ENCODE results near the gene GID4. TPM values are rescaled to one million over a fixed set of nuclear protein-coding genes. Genes with fewer than 3 reads are reported as not detected.

The GID4 gene
- total RNA-seq, 1 donor from 2014 or later = 8.2 TPM

GRCh38 chr17:18115517-18115916 lies 76.3 kb downstream of the GID4 start:
- H3K36me3 Mint-ChIP-seq (ENCODE audit: unreplicated experiment) = no peaks in the 10 kb centered on the region
- peaks cover 18% of the 10 kb centered on the region for H3K4me1 Mint-ChIP-seq (ENCODE audit: low read depth, unreplicated experiment)
- H3K9me3 Mint-ChIP-seq (ENCODE audit: unreplicated experiment) = peaks cover 7% of the 10 kb centered on the region
- TF ChIP-seq CTCF (IDR thresholded peaks at IDR 0.05; ENCODE audit: partially characterized antibody, unreplicated experiment) = no peak
- peaks cover 6% of the 10 kb centered on the region for H3K27me3 Mint-ChIP-seq (ENCODE audit: unreplicated experiment)
- peak overlapping the region; percentile 64 for H3K27ac Mint-ChIP-seq (ENCODE audit: unreplicated experiment)
- DNase-seq = no peak
- H3K4me3 Mint-ChIP-seq (ENCODE audit: unreplicated experiment) = peak overlapping the region; percentile 18

- H3K9me3 Mint-ChIP-seq (ENCODE audit: unreplicated experiment) = peaks cover 7% of the 10 kb centered on the region
- H3K4me3 Mint-ChIP-seq (ENCODE audit: unreplicated experiment) = no peak overlapping the region
- TF ChIP-seq CTCF (IDR thresholded peaks at IDR 0.05; ENCODE audit: partially characterized antibody, unreplicated experiment) = no peak
- no peak for DNase-seq
- no peak overlapping the region for H3K27ac Mint-ChIP-seq (ENCODE audit: unreplicated experiment)
- H3K4me1 Mint-ChIP-seq (ENCODE audit: low read depth, unreplicated experiment) = peaks cover 18% of the 10 kb centered on the region
- H3K27me3 Mint-ChIP-seq (ENCODE audit: unreplicated experiment) = peaks cover 6% of the 10 kb centered on the region
- H3K36me3 Mint-ChIP-seq (ENCODE audit: unreplicated experiment) = no peaks in the 10 kb centered on the region
Observed at GRCh38 chr17:18116078-18116477, 76.9 kb downstream of the GID4 start.

GRCh38 chr17:18117533-18117932 lies 78.3 kb downstream of the GID4 start:
- H3K27ac Mint-ChIP-seq (ENCODE audit: unreplicated experiment) = no peak overlapping the region
- peaks cover 16% of the 10 kb centered on the region for H3K4me1 Mint-ChIP-seq (ENCODE audit: low read depth, unreplicated experiment)
- H3K4me3 Mint-ChIP-seq (ENCODE audit: unreplicated experiment) = no peak overlapping the region
- DNase-seq = no peak
- H3K36me3 Mint-ChIP-seq (ENCODE audit: unreplicated experiment) = no peaks in the 10 kb centered on the region
- peaks cover 7% of the 10 kb centered on the region for H3K9me3 Mint-ChIP-seq (ENCODE audit: unreplicated experiment)
- TF ChIP-seq CTCF (IDR thresholded peaks at IDR 0.05; ENCODE audit: partially characterized antibody, unreplicated experiment) = no peak
- H3K27me3 Mint-ChIP-seq (ENCODE audit: unreplicated experiment) = peaks cover 7% of the 10 kb centered on the region

Other genes starting within 250 kb of the GID4 start
- gene SREBF1, start 202.4 kb upstream of the GID4 start, total RNA-seq (ENCODE audit: unreplicated experiment) = 365 TPM
- 62.8 TPM for gene TOM1L2, start 67.0 kb upstream of the GID4 start, total RNA-seq (ENCODE audit: unreplicated experiment)
- gene DRC3, start 66.5 kb upstream of the GID4 start, total RNA-seq (ENCODE audit: unreplicated experiment) = 0.29 TPM
- 34.7 TPM for gene ATPAF2, start 240 bp upstream of the GID4 start, total RNA-seq (ENCODE audit: unreplicated experiment)
- gene DRG2, start 48.5 kb downstream of the GID4 start, total RNA-seq (ENCODE audit: unreplicated experiment) = 37.1 TPM
- 4.0 TPM for gene MYO15A, start 69.3 kb downstream of the GID4 start, total RNA-seq (ENCODE audit: unreplicated experiment)
- 62.7 TPM for gene ALKBH5, start 144.4 kb downstream of the GID4 start, total RNA-seq (ENCODE audit: unreplicated experiment)
- gene LLGL1, start 186.2 kb downstream of the GID4 start, total RNA-seq (ENCODE audit: unreplicated experiment) = 84.6 TPM
- gene FLII, start 219.3 kb downstream of the GID4 start, total RNA-seq (ENCODE audit: unreplicated experiment) = 203 TPM
- 7.4 TPM for gene MIEF2, start 221.3 kb downstream of the GID4 start, total RNA-seq (ENCODE audit: unreplicated experiment)

All from glutamatergic neuron (in vitro differentiated cells).